Spleen (tissue), 7 donors: ENCODE results near the gene ASB10.

Experiments used
- CTCF ChIP-seq, 11 experiments: fragments of 200-600 bp in 7 of 11; fragments of 450-650 bp in 4 of 11; sonication (generic) in 4 of 11; IDR thresholded peaks in 8 of 11; conservative IDR thresholded peaks in 3 of 11; 1 replicate in 7 of 11; 2 replicates in 4 of 11; pipeline versions ENCODE4 v1.4.0 to v1.8.0; 2016 to 2021; ENCODE audit warnings: antibody characterized with exemption in 11 of 11, inconsistent platforms in 4 of 11, mild to moderate bottlenecking in 1 of 11
- POLR2AphosphoS5 ChIP-seq, 3 donors: sonication (generic); formaldehyde crosslinking; IDR thresholded peaks; one replicate each; pipeline ENCODE4 v1.5.1; 2017; ENCODE audit warnings: antibody characterized with exemption in 3 of 3
- donor health status: DM: no; HTN: no; CAD: no; lungs with moderate emphysema.
- donor health status: DM: no; HTN: no; CAD: no.
- donor health status: DM: no; HTN: no; CAD: no.

- no peak for TF ChIP-seq CTCF (IDR thresholded peaks at IDR 0.05 in 8 of 11, conservative IDR thresholded peaks at IDR 0.05 in 3 of 11)
- TF ChIP-seq POLR2AphosphoS5 (IDR thresholded peaks at IDR 0.05) = no peak
Measured at GRCh38 chr7:151231080-151231479, 44.0 kb upstream of the ASB10 start.
